Transverse colon (tissue), 3 donors: ENCODE measurements around the gene HMCN1.

Experiments
- CTCF ChIP-seq, 5 experiments: fragments of 200-600 bp in 3 of 5; fragments of 450-650 bp in 2 of 5; sonication (generic) in 3 of 5; IDR thresholded peaks; 1 replicate in 2 of 5; 2 replicates in 3 of 5; pipeline ENCODE4 v1.5.1; 2016 to 2017; ENCODE audit warnings: antibody characterized with exemption in 5 of 5, inconsistent platforms in 3 of 5, mild to moderate bottlenecking in 2 of 5, moderate library complexity in 1 of 5
- EP300 ChIP-seq: sonication (generic); formaldehyde crosslinking; IDR thresholded peaks from one replicate; pipeline ENCODE4 v1.6.1; 2017; ENCODE audit warnings: antibody characterized with exemption, low read depth
- POLR2A ChIP-seq: fragments of 450-650 bp; IDR thresholded peaks from one replicate; pipeline ENCODE4 v1.6.1; 2016; ENCODE audit warnings: antibody characterized with exemption, mild to moderate bottlenecking, moderate library complexity

- TF ChIP-seq CTCF (IDR thresholded peaks at IDR 0.05) = no peak
- no peak for TF ChIP-seq POLR2A
- TF ChIP-seq EP300 = no peak
Measured at GRCh38 chr1:185804608-185805007, 70.4 kb downstream of the HMCN1 start.
